ENCODE results near the gene NLRC5.
"Not testable (repeated sequence)": the region's sequence is repeated elsewhere in the genome, so short reads cannot be mapped to it uniquely, and the experiment has no call there.

NLRC5 gene

DNA sequence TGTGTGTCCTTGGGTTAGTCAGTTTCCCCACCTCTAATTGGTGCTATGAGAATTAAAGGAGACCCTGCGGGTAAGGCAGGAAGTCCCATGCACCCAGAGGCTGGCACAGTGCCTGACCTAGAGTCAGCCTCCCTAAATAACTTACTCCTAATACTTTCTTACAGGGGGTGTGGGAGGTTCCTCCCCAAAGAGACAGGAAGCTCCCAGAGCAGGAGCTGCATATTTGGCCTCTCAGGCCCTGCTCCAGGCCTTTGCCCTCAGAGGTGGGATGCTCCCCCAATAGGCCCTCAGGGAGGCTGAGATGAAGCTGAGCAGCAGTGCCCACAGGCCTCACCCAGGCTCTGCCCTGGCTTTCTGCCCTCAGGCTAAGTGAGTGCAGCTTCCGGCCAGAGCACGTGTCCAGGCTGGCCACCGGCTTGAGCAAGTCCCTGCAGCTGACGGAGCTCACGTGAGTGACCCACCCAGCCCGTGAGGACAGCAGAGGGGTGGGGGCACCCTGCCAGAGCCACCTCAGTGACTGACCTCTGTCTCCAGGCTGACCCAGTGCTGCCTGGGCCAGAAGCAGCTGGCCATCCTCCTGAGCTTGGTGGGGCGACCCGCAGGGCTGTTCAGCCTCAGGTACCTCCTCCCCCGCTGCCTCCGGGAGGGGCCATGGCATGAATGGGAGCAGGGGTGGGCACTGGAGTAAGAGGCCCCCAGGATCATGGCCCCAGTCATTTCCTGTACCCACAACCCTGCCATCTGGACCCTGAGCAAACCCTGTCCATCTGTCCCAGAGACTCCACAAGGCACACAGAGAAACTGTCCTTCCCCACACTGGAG lies 71.9 kb downstream of the NLRC5 start:
- ChIA-PET CTCF (interaction anchor here (0.5 to 0.6 kb wide), 2 partner anchors 268 to 517 kb away, joined by 3 to 4 read pairs; no protein-coding TSS in a partner anchor), POLR2A (no interaction called here)
- TF ChIP-seq ELF4 (IDR thresholded peaks at IDR 0.05) (no peak), HDGF (IDR thresholded peaks at IDR 0.05; ENCODE audit: borderline replicate concordance) (no peak), BHLHE40 (IDR thresholded peaks at IDR 0.05; ENCODE audit: borderline replicate concordance) (no peak), LEF1 (IDR thresholded peaks at IDR 0.05; ENCODE audit: borderline replicate concordance) (no peak), ZNF384 (IDR thresholded peaks at IDR 0.05) (no peak), CTBP1 (IDR thresholded peaks at IDR 0.05; ENCODE audit: borderline replicate concordance) (no peak), L3MBTL2 (conservative IDR thresholded peaks at IDR 0.05) (no peak), FOXK2 (IDR thresholded peaks at IDR 0.05) (no peak), FOXM1 (IDR thresholded peaks at IDR 0.05; ENCODE audit: borderline replicate concordance) (no peak), SP1 (IDR thresholded peaks at IDR 0.05) (no peak)
- TF ChIP-seq, protein P1, sequence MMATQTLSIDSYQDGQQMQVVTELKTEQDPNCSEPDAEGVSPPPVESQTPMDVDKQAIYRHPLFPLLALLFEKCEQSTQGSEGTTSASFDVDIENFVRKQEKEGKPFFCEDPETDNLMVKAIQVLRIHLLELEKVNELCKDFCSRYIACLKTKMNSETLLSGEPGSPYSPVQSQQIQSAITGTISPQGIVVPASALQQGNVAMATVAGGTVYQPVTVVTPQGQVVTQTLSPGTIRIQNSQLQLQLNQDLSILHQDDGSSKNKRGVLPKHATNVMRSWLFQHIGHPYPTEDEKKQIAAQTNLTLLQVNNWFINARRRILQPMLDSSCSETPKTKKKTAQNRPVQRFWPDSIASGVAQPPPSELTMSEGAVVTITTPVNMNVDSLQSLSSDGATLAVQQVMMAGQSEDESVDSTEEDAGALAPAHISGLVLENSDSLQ (IDR thresholded peaks at IDR 0.05), result no peak
- no peak for DNase-seq (ENCODE audit: extremely low spot score)

DNA sequence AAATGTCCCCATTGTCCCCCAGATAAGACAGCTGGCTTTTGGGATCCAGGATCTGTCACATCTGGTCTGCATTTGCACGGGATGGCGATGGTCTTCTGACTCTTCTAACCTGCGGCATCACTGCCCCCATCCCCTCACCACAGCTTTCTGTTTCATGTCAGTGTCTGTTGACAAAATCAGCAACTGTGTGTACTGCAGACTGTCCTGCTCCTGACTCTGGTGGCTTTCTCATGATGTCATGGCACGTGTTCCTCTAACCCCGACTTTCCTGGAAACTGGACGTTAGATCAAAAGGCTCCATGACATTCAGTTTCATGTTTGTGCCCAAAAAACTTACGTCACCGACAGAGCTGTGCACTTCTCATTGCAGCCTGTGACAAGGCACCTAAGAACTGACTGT lies 73.0 kb downstream of the NLRC5 start:
- POLR2A ChIA-PET, result no interaction called here
- CTCF ChIA-PET, result no interaction called here
- no peak for DNase-seq (ENCODE audit: extremely low spot score)
- no peak for TF ChIP-seq FOXA1 (IDR thresholded peaks at IDR 0.05)
- no peak for TF ChIP-seq TARDBP (IDR thresholded peaks at IDR 0.05)
- TF ChIP-seq, protein P1 (IDR thresholded peaks at IDR 0.05), result no peak
- no peak for TF ChIP-seq L3MBTL2 (conservative IDR thresholded peaks at IDR 0.05)
- no peak for TF ChIP-seq BHLHE40 (IDR thresholded peaks at IDR 0.05; ENCODE audit: borderline replicate concordance)
- no peak for TF ChIP-seq FOXK2 (IDR thresholded peaks at IDR 0.05)
- no peak for TF ChIP-seq FOXM1 (IDR thresholded peaks at IDR 0.05; ENCODE audit: borderline replicate concordance)
- no peak for TF ChIP-seq CTBP1 (IDR thresholded peaks at IDR 0.05; ENCODE audit: borderline replicate concordance)
- no peak for TF ChIP-seq ELF4 (IDR thresholded peaks at IDR 0.05)
- TF ChIP-seq SP1 (IDR thresholded peaks at IDR 0.05), result no peak
- no peak for TF ChIP-seq ZNF384 (IDR thresholded peaks at IDR 0.05)
- no peak for TF ChIP-seq NFRKB (IDR thresholded peaks at IDR 0.05)
- no peak for TF ChIP-seq HDGF (IDR thresholded peaks at IDR 0.05; ENCODE audit: borderline replicate concordance)
- no peak for TF ChIP-seq SUZ12 (IDR thresholded peaks at IDR 0.05)
- no peak for TF ChIP-seq ARNT (IDR thresholded peaks at IDR 0.05)
- no peak for TF ChIP-seq LEF1 (IDR thresholded peaks at IDR 0.05; ENCODE audit: borderline replicate concordance)

DNA sequence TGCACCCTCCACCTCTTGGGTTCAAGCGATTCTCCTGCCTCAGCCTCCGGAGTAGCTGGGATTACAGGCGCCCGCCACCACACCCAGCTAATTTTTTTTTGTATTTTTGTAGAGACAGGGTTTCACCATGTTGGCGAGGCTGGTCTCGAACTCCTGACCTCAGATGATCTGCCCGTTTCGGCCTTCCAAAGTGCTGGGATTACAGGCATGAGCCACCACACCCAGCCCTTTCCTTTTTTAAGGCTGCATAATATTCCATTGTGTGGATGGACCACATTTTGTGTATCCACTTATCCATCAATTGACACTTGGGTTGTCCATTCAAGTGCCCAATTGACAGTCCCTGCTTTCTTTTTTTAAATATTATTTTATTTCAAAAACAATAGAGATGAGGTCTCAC lies 73.8 kb downstream of the NLRC5 start:
- CTCF ChIA-PET; POLR2A ChIA-PET; DNase-seq (ENCODE audit: extremely low spot score): not testable (repeated sequence)

DNA sequence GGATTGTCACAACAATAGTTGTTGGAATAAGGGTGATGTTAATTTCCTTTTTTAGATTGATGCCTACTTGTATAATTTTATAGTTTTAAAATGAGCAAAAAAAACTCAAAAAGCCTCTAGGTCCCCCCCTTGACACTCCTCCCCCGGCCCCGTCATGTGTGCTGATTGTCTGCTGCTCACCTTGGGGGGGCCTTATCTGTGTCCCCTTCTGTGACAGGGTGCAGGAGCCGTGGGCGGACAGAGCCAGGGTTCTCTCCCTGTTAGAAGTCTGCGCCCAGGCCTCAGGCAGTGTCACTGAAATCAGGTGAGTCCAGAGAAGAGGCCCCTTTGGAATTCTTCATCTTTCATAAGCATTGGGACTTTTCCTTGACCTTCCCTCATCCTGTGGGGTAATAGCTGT lies 75.6 kb downstream of the NLRC5 start:
- no peak for DNase-seq (ENCODE audit: extremely low spot score)
- TF ChIP-seq FOXM1 (IDR thresholded peaks at IDR 0.05; ENCODE audit: borderline replicate concordance), result no peak
- TF ChIP-seq CTBP1 (IDR thresholded peaks at IDR 0.05; ENCODE audit: borderline replicate concordance), result no peak
- TF ChIP-seq SP1 (IDR thresholded peaks at IDR 0.05), result no peak
- TF ChIP-seq HDGF (IDR thresholded peaks at IDR 0.05; ENCODE audit: borderline replicate concordance), result no peak
- no peak for TF ChIP-seq ELF4 (IDR thresholded peaks at IDR 0.05)
- no peak for TF ChIP-seq ARNT (IDR thresholded peaks at IDR 0.05)
- TF ChIP-seq NFRKB (IDR thresholded peaks at IDR 0.05), result no peak
- no peak for TF ChIP-seq BHLHE40 (IDR thresholded peaks at IDR 0.05; ENCODE audit: borderline replicate concordance)
- no peak for TF ChIP-seq ZNF384 (IDR thresholded peaks at IDR 0.05)
- TF ChIP-seq, protein P1 (IDR thresholded peaks at IDR 0.05), result no peak
- TF ChIP-seq LEF1 (IDR thresholded peaks at IDR 0.05; ENCODE audit: borderline replicate concordance), result no peak
- no peak for TF ChIP-seq SUZ12 (IDR thresholded peaks at IDR 0.05)
- ChIA-PET POLR2A (no interaction called here), CTCF (no interaction called here)

DNA sequence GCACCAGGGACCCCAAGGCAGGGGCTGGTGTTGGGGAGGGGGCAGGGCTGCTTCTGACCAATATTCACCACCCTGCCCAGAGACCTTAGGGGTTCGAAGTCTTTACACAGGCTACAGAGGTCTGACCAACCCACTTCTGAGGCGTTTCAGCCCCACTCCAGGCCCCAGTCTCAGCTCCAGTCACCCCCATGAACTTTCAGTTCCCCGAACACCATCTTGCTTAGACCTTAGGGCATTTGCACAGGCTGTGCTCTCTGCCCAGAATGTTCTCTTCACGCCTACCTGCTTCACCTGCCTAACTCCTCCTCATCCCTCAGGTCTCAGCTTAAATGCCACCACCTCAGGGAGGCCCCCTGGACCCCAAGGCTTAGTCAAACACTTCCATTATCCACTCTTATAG lies 77.3 kb downstream of the NLRC5 start:
- CTCF ChIA-PET, result interaction anchor here (0.6 kb wide), 1 partner anchor 17 kb away, joined by 8 read pairs; no protein-coding TSS in a partner anchor
- TF ChIP-seq NFRKB (IDR thresholded peaks at IDR 0.05) (no peak), CTBP1 (IDR thresholded peaks at IDR 0.05; ENCODE audit: borderline replicate concordance) (no peak)
- no peak for DNase-seq (ENCODE audit: extremely low spot score)
- POLR2A ChIA-PET, result interaction anchor here (1.1 kb wide), 1 partner anchor 26 kb away, joined by 3 read pairs; the partner anchor contains the start of gene CPNE2

DNA sequence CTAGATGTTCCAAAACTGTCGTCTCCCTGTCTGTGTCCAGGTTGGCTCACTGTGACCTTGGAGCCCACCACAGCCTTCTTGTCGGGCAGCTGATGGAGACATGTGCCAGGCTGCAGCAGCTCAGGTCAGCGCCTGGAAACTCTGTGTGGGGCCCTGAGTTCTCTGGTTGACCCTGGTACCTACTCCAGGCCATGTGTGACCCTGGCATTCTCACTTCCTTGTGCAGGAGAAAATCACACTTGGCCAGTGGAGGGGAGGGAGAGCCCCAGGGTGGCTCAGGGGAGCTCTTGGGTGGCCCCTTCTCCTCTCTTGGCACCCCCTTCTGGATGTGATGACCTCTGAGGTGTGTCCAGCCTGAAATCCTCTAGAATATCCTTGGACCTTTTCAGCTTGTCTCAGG lies 78.0 kb downstream of the NLRC5 start:
- TF ChIP-seq TARDBP (IDR thresholded peaks at IDR 0.05), result no peak
- no peak for TF ChIP-seq CTBP1 (IDR thresholded peaks at IDR 0.05; ENCODE audit: borderline replicate concordance)
- no peak for TF ChIP-seq FOXK2 (IDR thresholded peaks at IDR 0.05)
- no peak for TF ChIP-seq SP1 (IDR thresholded peaks at IDR 0.05)
- TF ChIP-seq HDGF (IDR thresholded peaks at IDR 0.05; ENCODE audit: borderline replicate concordance), result no peak
- no peak for TF ChIP-seq FOXM1 (IDR thresholded peaks at IDR 0.05; ENCODE audit: borderline replicate concordance)
- no peak for TF ChIP-seq SUZ12 (IDR thresholded peaks at IDR 0.05)
- no peak for TF ChIP-seq NFRKB (IDR thresholded peaks at IDR 0.05)
- no peak for TF ChIP-seq ARNT (IDR thresholded peaks at IDR 0.05)
- TF ChIP-seq, protein P1 (IDR thresholded peaks at IDR 0.05), result no peak
- TF ChIP-seq BHLHE40 (IDR thresholded peaks at IDR 0.05; ENCODE audit: borderline replicate concordance), result no peak
- TF ChIP-seq ELF4 (IDR thresholded peaks at IDR 0.05), result no peak
- TF ChIP-seq LEF1 (IDR thresholded peaks at IDR 0.05; ENCODE audit: borderline replicate concordance), result no peak
- TF ChIP-seq ZNF384 (IDR thresholded peaks at IDR 0.05), result no peak
- TF ChIP-seq FOXA1 (IDR thresholded peaks at IDR 0.05), result no peak
- no peak for TF ChIP-seq L3MBTL2 (conservative IDR thresholded peaks at IDR 0.05)
- no peak for DNase-seq (ENCODE audit: extremely low spot score)
- ChIA-PET CTCF (interaction anchor here (0.6 kb wide), 1 partner anchor 17 kb away, joined by 3 read pairs; no protein-coding TSS in a partner anchor), POLR2A (no interaction called here)
